ENCODE results near the gene KCP.
"Not testable (repeated sequence)": the region's sequence is repeated elsewhere in the genome, so short reads cannot be mapped to it uniquely, and the experiment has no call there.

Gene KCP

GRCh38 chr7:128913870-128914565, 3.5 kb upstream of the KCP start:
- H3K9me3 ChIP-seq (ENCODE audit: control insufficient read depth, low read length): no peaks in the 10 kb centered on the region
- peaks cover 29% of the 10 kb centered on the region for H3K27me3 ChIP-seq (replicated peaks; ENCODE audit: control insufficient read depth, insufficient read depth, low read length, poor library complexity, severe bottlenecking)
- no peak for DNase-seq
- peaks cover 11% of the 10 kb centered on the region for H3K4me1 ChIP-seq (ENCODE audit: control insufficient read depth, insufficient read depth, low read length, poor library complexity, severe bottlenecking)
- no peak overlapping the region for H3K27ac ChIP-seq (ENCODE audit: insufficient read depth, low read length, poor library complexity, severe bottlenecking)
- H3K36me3 ChIP-seq (ENCODE audit: control insufficient read depth, insufficient read depth, low read length): no peaks in the 10 kb centered on the region
- H3K4me3 ChIP-seq (ENCODE audit: insufficient read depth, low read depth, low read length, poor library complexity, severe bottlenecking): no peak overlapping the region

GRCh38 chr7:128912709-128913495, 2.4 kb upstream of the KCP start:
- peaks cover 30% of the 10 kb centered on the region for H3K27me3 ChIP-seq (replicated peaks; ENCODE audit: control insufficient read depth, insufficient read depth, low read length, poor library complexity, severe bottlenecking)
- not testable (repeated sequence) for DNase-seq

DNA sequence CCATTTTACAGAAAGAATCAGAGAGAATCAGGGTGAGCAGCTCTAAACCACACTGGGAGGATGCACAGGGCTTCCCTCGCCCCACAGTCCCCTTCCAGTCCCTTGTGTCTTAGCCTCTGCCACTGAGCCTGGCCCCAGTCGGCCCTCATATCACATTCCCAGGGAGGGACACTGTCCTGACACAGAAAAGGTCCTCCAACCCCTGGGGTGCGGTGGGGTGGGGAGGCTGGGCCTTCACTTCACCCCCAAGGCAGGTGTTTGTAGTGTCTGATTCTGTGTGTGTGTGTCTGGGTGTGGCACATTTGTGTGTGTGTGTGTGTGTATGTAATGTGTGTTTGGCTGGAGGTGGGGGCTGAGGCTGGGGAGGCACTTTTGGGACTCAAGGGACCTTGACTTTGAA, 1.8 kb upstream of the KCP start:
- DNase-seq: no peak
- Histone ChIP-seq H3K4me3 (ENCODE audit: insufficient read depth, low read depth, low read length, poor library complexity, severe bottlenecking) (no peak overlapping the region), H3K27ac (ENCODE audit: insufficient read depth, low read length, poor library complexity, severe bottlenecking) (no peak overlapping the region), H3K4me1 (ENCODE audit: control insufficient read depth, insufficient read depth, low read length, poor library complexity, severe bottlenecking) (peaks cover 11% of the 10 kb centered on the region), H3K9me3 (ENCODE audit: control insufficient read depth, low read length) (no peaks in the 10 kb centered on the region), H3K36me3 (ENCODE audit: control insufficient read depth, insufficient read depth, low read length) (no peaks in the 10 kb centered on the region), H3K27me3 (replicated peaks; ENCODE audit: control insufficient read depth, insufficient read depth, low read length, poor library complexity, severe bottlenecking) (peaks cover 30% of the 10 kb centered on the region)

More at GRCh38 chr7:128912709-128913495, 2.4 kb upstream of the KCP start:
- H3K4me3 ChIP-seq (ENCODE audit: insufficient read depth, low read depth, low read length, poor library complexity, severe bottlenecking); H3K27ac ChIP-seq (ENCODE audit: insufficient read depth, low read length, poor library complexity, severe bottlenecking); H3K36me3 ChIP-seq (ENCODE audit: control insufficient read depth, insufficient read depth, low read length); H3K9me3 ChIP-seq (ENCODE audit: control insufficient read depth, low read length): not testable (repeated sequence)
- peaks cover 11% of the 10 kb centered on the region for H3K4me1 ChIP-seq (ENCODE audit: control insufficient read depth, insufficient read depth, low read length, poor library complexity, severe bottlenecking)

GRCh38 chr7:128911423-128912031, 1.0 kb upstream of the KCP start:
- Histone ChIP-seq H3K9me3 (ENCODE audit: control insufficient read depth, low read length) (no peaks in the 10 kb centered on the region), H3K4me3 (ENCODE audit: insufficient read depth, low read depth, low read length, poor library complexity, severe bottlenecking) (no peak overlapping the region), H3K27ac (ENCODE audit: insufficient read depth, low read length, poor library complexity, severe bottlenecking) (no peak overlapping the region), H3K36me3 (ENCODE audit: control insufficient read depth, insufficient read depth, low read length) (no peaks in the 10 kb centered on the region), H3K27me3 (replicated peaks; ENCODE audit: control insufficient read depth, insufficient read depth, low read length, poor library complexity, severe bottlenecking) (peaks cover 30% of the 10 kb centered on the region), H3K4me1 (ENCODE audit: control insufficient read depth, insufficient read depth, low read length, poor library complexity, severe bottlenecking) (peaks cover 11% of the 10 kb centered on the region)
- no peak for DNase-seq

GRCh38 chr7:128909625-128910568, 612 bp downstream of the KCP start:
- DNase-seq: no peak
- H3K36me3 ChIP-seq (ENCODE audit: control insufficient read depth, insufficient read depth, low read length): no peaks in the 10 kb centered on the region
- H3K9me3 ChIP-seq (ENCODE audit: control insufficient read depth, low read length): no peaks in the 10 kb centered on the region
- no peak overlapping the region for H3K4me3 ChIP-seq (ENCODE audit: insufficient read depth, low read depth, low read length, poor library complexity, severe bottlenecking)
- H3K4me1 ChIP-seq (ENCODE audit: control insufficient read depth, insufficient read depth, low read length, poor library complexity, severe bottlenecking): peaks cover 7% of the 10 kb centered on the region
- peaks cover 26% of the 10 kb centered on the region for H3K27me3 ChIP-seq (replicated peaks; ENCODE audit: control insufficient read depth, insufficient read depth, low read length, poor library complexity, severe bottlenecking)
- no peak overlapping the region for H3K27ac ChIP-seq (ENCODE audit: insufficient read depth, low read length, poor library complexity, severe bottlenecking)

GRCh38 chr7:128908750-128909624, 1.5 kb downstream of the KCP start:
- no peak for DNase-seq
- Histone ChIP-seq H3K4me1 (ENCODE audit: control insufficient read depth, insufficient read depth, low read length, poor library complexity, severe bottlenecking) (no peaks in the 10 kb centered on the region), H3K4me3 (ENCODE audit: insufficient read depth, low read depth, low read length, poor library complexity, severe bottlenecking) (no peak overlapping the region), H3K27me3 (replicated peaks; ENCODE audit: control insufficient read depth, insufficient read depth, low read length, poor library complexity, severe bottlenecking) (peaks cover 21% of the 10 kb centered on the region), H3K27ac (ENCODE audit: insufficient read depth, low read length, poor library complexity, severe bottlenecking) (no peak overlapping the region), H3K36me3 (ENCODE audit: control insufficient read depth, insufficient read depth, low read length) (no peaks in the 10 kb centered on the region), H3K9me3 (ENCODE audit: control insufficient read depth, low read length) (no peaks in the 10 kb centered on the region)

DNA sequence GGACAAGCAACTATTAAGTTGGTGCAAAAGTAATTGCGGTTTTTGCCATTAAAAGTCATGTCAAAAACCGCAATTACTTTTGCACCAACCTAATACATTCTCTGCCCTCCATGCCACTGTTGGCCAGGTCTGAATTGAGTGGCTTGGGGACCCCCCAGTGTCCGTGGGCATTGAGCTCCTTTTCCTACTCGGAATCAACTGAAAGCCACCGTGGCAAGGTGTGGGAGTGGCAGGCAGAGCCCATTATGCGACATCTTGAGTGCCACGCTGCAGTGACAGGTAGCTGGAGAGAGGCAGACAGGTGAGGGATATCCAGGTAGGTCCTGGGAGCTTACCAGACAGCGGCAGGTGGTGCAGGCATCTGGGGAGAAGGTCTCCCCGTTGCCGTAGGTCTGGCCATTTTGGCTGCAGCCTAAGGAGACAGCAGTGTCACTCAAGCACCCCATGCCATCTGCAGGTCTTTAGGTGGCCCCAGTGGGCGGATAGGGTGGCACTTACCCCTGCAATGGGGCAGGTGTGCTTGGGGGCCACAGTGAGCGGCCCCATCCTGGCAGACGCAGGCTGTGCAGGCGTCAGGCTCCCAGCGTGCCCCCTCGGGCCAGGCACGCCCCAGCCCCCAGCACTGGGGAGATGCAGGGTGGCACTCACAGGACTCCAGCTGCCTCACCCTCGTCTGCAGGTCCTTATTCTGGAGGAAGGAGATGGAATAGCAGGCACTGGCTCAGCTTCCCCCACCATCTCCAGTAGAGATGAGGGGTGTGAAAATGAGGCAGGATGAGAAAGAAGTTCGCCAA, 3.5 kb downstream of the KCP start:
- no peak overlapping the region for H3K27ac ChIP-seq (ENCODE audit: insufficient read depth, low read length, poor library complexity, severe bottlenecking)
- no peaks in the 10 kb centered on the region for H3K9me3 ChIP-seq (ENCODE audit: control insufficient read depth, low read length)
- H3K4me3 ChIP-seq (ENCODE audit: insufficient read depth, low read depth, low read length, poor library complexity, severe bottlenecking): no peak overlapping the region
- DNase-seq: no peak
- no peaks in the 10 kb centered on the region for H3K4me1 ChIP-seq (ENCODE audit: control insufficient read depth, insufficient read depth, low read length, poor library complexity, severe bottlenecking)
- peaks cover 20% of the 10 kb centered on the region for H3K27me3 ChIP-seq (replicated peaks; ENCODE audit: control insufficient read depth, insufficient read depth, low read length, poor library complexity, severe bottlenecking)
- no peaks in the 10 kb centered on the region for H3K36me3 ChIP-seq (ENCODE audit: control insufficient read depth, insufficient read depth, low read length)

- Histone ChIP-seq H3K9me3 (ENCODE audit: control insufficient read depth, low read length) (no peaks in the 10 kb centered on the region), H3K4me3 (ENCODE audit: insufficient read depth, low read depth, low read length, poor library complexity, severe bottlenecking) (no peak overlapping the region), H3K27ac (ENCODE audit: insufficient read depth, low read length, poor library complexity, severe bottlenecking) (no peak overlapping the region), H3K27me3 (replicated peaks; ENCODE audit: control insufficient read depth, insufficient read depth, low read length, poor library complexity, severe bottlenecking) (peaks cover 17% of the 10 kb centered on the region), H3K4me1 (ENCODE audit: control insufficient read depth, insufficient read depth, low read length, poor library complexity, severe bottlenecking) (no peaks in the 10 kb centered on the region), H3K36me3 (ENCODE audit: control insufficient read depth, insufficient read depth, low read length) (no peaks in the 10 kb centered on the region)
- no peak for DNase-seq
Measured at GRCh38 chr7:128906001-128906765, 4.3 kb downstream of the KCP start.
